Activated gamma-delta T cell treated with Interleukin-2 at 50 U/mL for 16 hours (primary cell): Measurements from ENCODE around the gene ATG13.
"Not testable (repeated sequence)": the region's sequence is repeated elsewhere in the genome, so short reads cannot be mapped to it uniquely, and the experiment has no call there.

Experiments used
- DNase-seq: peaks from one replicate; pipeline ENCODE4 v3.0.0-alpha.2; 2020

The ATG13 gene

GRCh38 chr11:46700241-46701077 lies 83.1 kb downstream of the ATG13 start, which contains the start of the genes ARHGAP1 and ZNF408:
Gene ARHGAP1 (minus strand): TSS chr11:46700619. CDS start chr11:46696107, 4,512 bp downstream.
Gene ZNF408 (plus strand): TSS chr11:46701031. CDS start chr11:46701048, 17 bp downstream.
- DNase-seq, result peak; percentile 100

GRCh38 chr11:46701078-46701654 lies 83.8 kb downstream of the ATG13 start:
- no peak for DNase-seq

- DNase-seq, result no peak
These were observed 87.8 kb downstream of the ATG13 start for GRCh38 chr11:46705070-46705688.

- no peak for DNase-seq
These were observed 89.5 kb downstream of the ATG13 start for GRCh38 chr11:46706886-46707285.

GRCh38 chr11:46709351-46709750 lies 92.0 kb downstream of the ATG13 start:
- not testable (repeated sequence) for DNase-seq

- no peak for DNase-seq
These were observed 93.5 kb downstream of the ATG13 start for GRCh38 chr11:46710821-46711269.

GRCh38 chr11:46711303-46711702 lies 94.0 kb downstream of the ATG13 start:
- no peak for DNase-seq

GRCh38 chr11:46712874-46713576 lies 95.7 kb downstream of the ATG13 start:
- no peak for DNase-seq

GRCh38 chr11:46717825-46718154 lies 100.4 kb downstream of the ATG13 start:
- not testable (repeated sequence) for DNase-seq

GRCh38 chr11:46718155-46719019 lies 101.0 kb downstream of the ATG13 start:
- no peak for DNase-seq

- DNase-seq, result no peak
These were observed 101.7 kb downstream of the ATG13 start, which contains the start of gene F2 for GRCh38 chr11:46719048-46719542. Gene F2 (plus strand): TSS chr11:46719213. CDS start chr11:46719236, 23 bp downstream.

- DNase-seq, result no peak
These were observed 102.3 kb downstream of the ATG13 start for GRCh38 chr11:46719543-46720218.

GRCh38 chr11:46721286-46721685 lies 103.9 kb downstream of the ATG13 start:
- DNase-seq, result no peak

GRCh38 chr11:46722566-46723358 lies 105.4 kb downstream of the ATG13 start:
- DNase-seq, result no peak

- no peak for DNase-seq
These were observed 106.0 kb downstream of the ATG13 start for GRCh38 chr11:46723359-46723680.

- DNase-seq, result no peak
These were observed 106.7 kb downstream of the ATG13 start for GRCh38 chr11:46724088-46724487.
